Tibial nerve (tissue), 4 donors: ENCODE results near the gene GUCD1.

Experiments used
- CTCF ChIP-seq, 5 experiments: fragments of 200-600 bp in 3 of 5; fragments of 450-650 bp in 2 of 5; sonication (generic) in 3 of 5; IDR thresholded peaks; one replicate each; pipeline ENCODE4 v1.5.1; 2016 to 2019; ENCODE audit warnings: antibody characterized with exemption in 5 of 5, mild to moderate bottlenecking in 3 of 5, moderate library complexity in 2 of 5
- EP300 ChIP-seq, 2 donors: sonication (generic); formaldehyde crosslinking; IDR thresholded peaks; one replicate each; pipeline ENCODE4 v1.6.1; 2017; ENCODE audit warnings: antibody characterized with exemption in 2 of 2, mild to moderate bottlenecking in 1 of 2
- POLR2A ChIP-seq, 2 donors: fragments of 450-650 bp; IDR thresholded peaks; one replicate each; pipeline ENCODE4 v1.6.1; 2017; ENCODE audit warnings: antibody characterized with exemption in 2 of 2, mild to moderate bottlenecking in 2 of 2, moderate library complexity in 2 of 2

- peak in 1 of 2 donors; percentile 44 for TF ChIP-seq POLR2A (IDR thresholded peaks at IDR 0.05)
- TF ChIP-seq CTCF (IDR thresholded peaks at IDR 0.05) = no peak
- no peak for TF ChIP-seq EP300 (IDR thresholded peaks at IDR 0.05)
Observed at GRCh38 chr22:24588757-24589481, 34.0 kb upstream of the GUCD1 start.
